H1 (cell line): ENCODE measurements around the gene L2HGDH. TPM values are rescaled to one million over a fixed set of nuclear protein-coding genes. Genes with fewer than 3 reads are reported as not detected.

Experiments
- YY1 ChIP-seq: IDR thresholded peaks from 2 replicates; pipeline ENCODE4 v1.6.1; 2011; ENCODE audit warnings: low read depth, mild to moderate bottlenecking, low read length
- polyA plus RNA-seq, 7 experiments: library from polyadenylated mRNA; depleted of rRNA in 3 of 7; stranded (reverse) in 5 of 7; unstranded in 2 of 7; fragments of >200 nt in 5 of 7; fragments of 200-250 nt in 2 of 7; gene quantifications; 1 replicate in 5 of 7; 2 replicates in 1 of 7; 4 replicates in 1 of 7; pipeline versions ENCODE4 v1.2.1 to v1.2.3, GENCODE V29; 2011 to 2013; ENCODE audit warnings: missing spikeins in 2 of 7, mixed read lengths in 2 of 7
- total RNA-seq: library from RNA; stranded (reverse); fragmentation: NEBNext Ultra II Directional; extraction: Animal tissue kit (Norgen Biotek cat#: 25700); gene quantifications from 2 replicates; pipeline ENCODE4 v1.2.1, GENCODE V29; 2021
- TF ChIP-seq, protein P1 (sequence below): fragments of 300-600 bp; sonication (generic); IDR thresholded peaks from 2 replicates; pipeline ENCODE4 v1.7.1; 2012; ENCODE audit warnings: low read length, moderate library complexity, mild to moderate bottlenecking, inconsistent platforms; ENCODE audit not compliant: insufficient replicate concordance
- TF ChIP-seq, protein P2 (sequence below): IDR thresholded peaks from 2 replicates; pipeline ENCODE4 v1.6.1; 2011; ENCODE audit warnings: low read depth, mild to moderate bottlenecking, low read length; ENCODE audit not compliant: insufficient read depth

Gene L2HGDH
- total and polyA plus RNA-seq, 2 of the 8 experiments (the other 6 are each of a cell fraction or from before 2014, with no cell fraction given): 12.2 to 28.6 TPM

DNA sequence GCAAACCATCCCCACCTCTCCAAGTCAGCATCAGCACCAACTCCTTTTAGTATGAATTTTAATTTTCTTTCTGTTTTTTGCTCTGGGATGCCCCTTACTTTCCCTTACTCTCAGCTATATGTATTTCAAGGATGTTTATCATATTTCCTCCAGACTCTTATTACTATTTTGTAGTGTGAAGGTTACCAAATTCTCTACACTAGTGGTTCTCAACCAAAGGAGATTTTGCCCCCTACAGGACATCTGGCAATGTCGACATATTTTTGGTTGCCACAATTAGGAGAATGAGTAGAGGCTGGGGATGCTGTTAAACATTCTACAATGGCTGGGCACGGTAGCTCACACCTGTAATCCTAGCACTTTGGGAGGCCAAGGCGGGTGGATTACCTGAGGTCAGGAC, 51.5 kb downstream of the L2HGDH start (continued):
- TF ChIP-seq, protein P1, sequence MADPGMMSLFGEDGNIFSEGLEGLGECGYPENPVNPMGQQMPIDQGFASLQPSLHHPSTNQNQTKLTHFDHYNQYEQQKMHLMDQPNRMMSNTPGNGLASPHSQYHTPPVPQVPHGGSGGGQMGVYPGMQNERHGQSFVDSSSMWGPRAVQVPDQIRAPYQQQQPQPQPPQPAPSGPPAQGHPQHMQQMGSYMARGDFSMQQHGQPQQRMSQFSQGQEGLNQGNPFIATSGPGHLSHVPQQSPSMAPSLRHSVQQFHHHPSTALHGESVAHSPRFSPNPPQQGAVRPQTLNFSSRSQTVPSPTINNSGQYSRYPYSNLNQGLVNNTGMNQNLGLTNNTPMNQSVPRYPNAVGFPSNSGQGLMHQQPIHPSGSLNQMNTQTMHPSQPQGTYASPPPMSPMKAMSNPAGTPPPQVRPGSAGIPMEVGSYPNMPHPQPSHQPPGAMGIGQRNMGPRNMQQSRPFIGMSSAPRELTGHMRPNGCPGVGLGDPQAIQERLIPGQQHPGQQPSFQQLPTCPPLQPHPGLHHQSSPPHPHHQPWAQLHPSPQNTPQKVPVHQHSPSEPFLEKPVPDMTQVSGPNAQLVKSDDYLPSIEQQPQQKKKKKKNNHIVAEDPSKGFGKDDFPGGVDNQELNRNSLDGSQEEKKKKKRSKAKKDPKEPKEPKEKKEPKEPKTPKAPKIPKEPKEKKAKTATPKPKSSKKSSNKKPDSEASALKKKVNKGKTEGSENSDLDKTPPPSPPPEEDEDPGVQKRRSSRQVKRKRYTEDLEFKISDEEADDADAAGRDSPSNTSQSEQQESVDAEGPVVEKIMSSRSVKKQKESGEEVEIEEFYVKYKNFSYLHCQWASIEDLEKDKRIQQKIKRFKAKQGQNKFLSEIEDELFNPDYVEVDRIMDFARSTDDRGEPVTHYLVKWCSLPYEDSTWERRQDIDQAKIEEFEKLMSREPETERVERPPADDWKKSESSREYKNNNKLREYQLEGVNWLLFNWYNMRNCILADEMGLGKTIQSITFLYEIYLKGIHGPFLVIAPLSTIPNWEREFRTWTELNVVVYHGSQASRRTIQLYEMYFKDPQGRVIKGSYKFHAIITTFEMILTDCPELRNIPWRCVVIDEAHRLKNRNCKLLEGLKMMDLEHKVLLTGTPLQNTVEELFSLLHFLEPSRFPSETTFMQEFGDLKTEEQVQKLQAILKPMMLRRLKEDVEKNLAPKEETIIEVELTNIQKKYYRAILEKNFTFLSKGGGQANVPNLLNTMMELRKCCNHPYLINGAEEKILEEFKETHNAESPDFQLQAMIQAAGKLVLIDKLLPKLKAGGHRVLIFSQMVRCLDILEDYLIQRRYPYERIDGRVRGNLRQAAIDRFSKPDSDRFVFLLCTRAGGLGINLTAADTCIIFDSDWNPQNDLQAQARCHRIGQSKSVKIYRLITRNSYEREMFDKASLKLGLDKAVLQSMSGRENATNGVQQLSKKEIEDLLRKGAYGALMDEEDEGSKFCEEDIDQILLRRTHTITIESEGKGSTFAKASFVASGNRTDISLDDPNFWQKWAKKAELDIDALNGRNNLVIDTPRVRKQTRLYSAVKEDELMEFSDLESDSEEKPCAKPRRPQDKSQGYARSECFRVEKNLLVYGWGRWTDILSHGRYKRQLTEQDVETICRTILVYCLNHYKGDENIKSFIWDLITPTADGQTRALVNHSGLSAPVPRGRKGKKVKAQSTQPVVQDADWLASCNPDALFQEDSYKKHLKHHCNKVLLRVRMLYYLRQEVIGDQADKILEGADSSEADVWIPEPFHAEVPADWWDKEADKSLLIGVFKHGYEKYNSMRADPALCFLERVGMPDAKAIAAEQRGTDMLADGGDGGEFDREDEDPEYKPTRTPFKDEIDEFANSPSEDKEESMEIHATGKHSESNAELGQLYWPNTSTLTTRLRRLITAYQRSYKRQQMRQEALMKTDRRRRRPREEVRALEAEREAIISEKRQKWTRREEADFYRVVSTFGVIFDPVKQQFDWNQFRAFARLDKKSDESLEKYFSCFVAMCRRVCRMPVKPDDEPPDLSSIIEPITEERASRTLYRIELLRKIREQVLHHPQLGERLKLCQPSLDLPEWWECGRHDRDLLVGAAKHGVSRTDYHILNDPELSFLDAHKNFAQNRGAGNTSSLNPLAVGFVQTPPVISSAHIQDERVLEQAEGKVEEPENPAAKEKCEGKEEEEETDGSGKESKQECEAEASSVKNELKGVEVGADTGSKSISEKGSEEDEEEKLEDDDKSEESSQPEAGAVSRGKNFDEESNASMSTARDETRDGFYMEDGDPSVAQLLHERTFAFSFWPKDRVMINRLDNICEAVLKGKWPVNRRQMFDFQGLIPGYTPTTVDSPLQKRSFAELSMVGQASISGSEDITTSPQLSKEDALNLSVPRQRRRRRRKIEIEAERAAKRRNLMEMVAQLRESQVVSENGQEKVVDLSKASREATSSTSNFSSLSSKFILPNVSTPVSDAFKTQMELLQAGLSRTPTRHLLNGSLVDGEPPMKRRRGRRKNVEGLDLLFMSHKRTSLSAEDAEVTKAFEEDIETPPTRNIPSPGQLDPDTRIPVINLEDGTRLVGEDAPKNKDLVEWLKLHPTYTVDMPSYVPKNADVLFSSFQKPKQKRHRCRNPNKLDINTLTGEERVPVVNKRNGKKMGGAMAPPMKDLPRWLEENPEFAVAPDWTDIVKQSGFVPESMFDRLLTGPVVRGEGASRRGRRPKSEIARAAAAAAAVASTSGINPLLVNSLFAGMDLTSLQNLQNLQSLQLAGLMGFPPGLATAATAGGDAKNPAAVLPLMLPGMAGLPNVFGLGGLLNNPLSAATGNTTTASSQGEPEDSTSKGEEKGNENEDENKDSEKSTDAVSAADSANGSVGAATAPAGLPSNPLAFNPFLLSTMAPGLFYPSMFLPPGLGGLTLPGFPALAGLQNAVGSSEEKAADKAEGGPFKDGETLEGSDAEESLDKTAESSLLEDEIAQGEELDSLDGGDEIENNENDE: no peak
- TF ChIP-seq YY1: no peak
- TF ChIP-seq, protein P2, sequence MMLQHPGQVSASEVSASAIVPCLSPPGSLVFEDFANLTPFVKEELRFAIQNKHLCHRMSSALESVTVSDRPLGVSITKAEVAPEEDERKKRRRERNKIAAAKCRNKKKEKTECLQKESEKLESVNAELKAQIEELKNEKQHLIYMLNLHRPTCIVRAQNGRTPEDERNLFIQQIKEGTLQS: no peak
- TF ChIP-seq, all 59 proteins: peak for 2
